CD14-positive monocyte (primary cell): ENCODE results near the gene KIF17. TPM values are rescaled to one million over a fixed set of nuclear protein-coding genes. Genes with fewer than 3 reads are reported as not detected.

ENCODE experiments used
- DNase-seq, 3 donors: peaks; one replicate each; pipeline ENCODE4 v3.0.0-alpha.2; 2011 to 2022
- H2AFZ ChIP-seq: 2 replicates; pipeline ENCODE4 v1.6.0; 2012; ENCODE audit warnings: mild to moderate bottlenecking, low read depth, low read length, inconsistent platforms; ENCODE audit not compliant: insufficient read depth, poor library complexity, severe bottlenecking
- H3K27ac ChIP-seq, 2 donors: 1 replicate in 1 of 2; 2 replicates in 1 of 2; pipeline ENCODE4 v1.5.1; 2012 to 2013; ENCODE audit warnings: low read length in 2 of 2, control low read depth in 1 of 2, inconsistent platforms in 1 of 2, low read depth in 1 of 2, mild to moderate bottlenecking in 1 of 2
- H3K27me3 ChIP-seq, 2 donors: one replicate each; pipeline versions ENCODE4 v1.6.0 to v1.6.1; 2011 to 2013; ENCODE audit warnings: low read length in 2 of 2; ENCODE audit not compliant: control insufficient read depth in 2 of 2, insufficient read depth in 2 of 2
- H3K36me3 ChIP-seq, 2 donors: replicated peaks in 1 of 2; 1 replicate in 1 of 2; 2 replicates in 1 of 2; pipeline versions ENCODE4 v1.5.1 to v1.6.1; 2012 to 2013; ENCODE audit warnings: low read length in 2 of 2, control low read depth in 1 of 2, inconsistent platforms in 1 of 2, mild to moderate bottlenecking in 1 of 2; ENCODE audit not compliant: insufficient read depth in 2 of 2, control insufficient read depth in 1 of 2
- H3K4me1 ChIP-seq, 2 donors: 1 replicate in 1 of 2; 2 replicates in 1 of 2; pipeline versions ENCODE4 v1.5.1 to v1.6.1; 2012 to 2013; ENCODE audit warnings: low read length in 2 of 2, control low read depth in 1 of 2, inconsistent platforms in 1 of 2, mild to moderate bottlenecking in 1 of 2, moderate library complexity in 1 of 2; ENCODE audit not compliant: insufficient read depth in 2 of 2, control insufficient read depth in 1 of 2
- H3K4me2 ChIP-seq: replicated peaks from 2 replicates; pipeline ENCODE3; 2012; ENCODE audit warnings: low read length, moderate library complexity, mild to moderate bottlenecking; ENCODE audit not compliant: poor library complexity, severe bottlenecking; ENCODE audit errors: extremely low read depth
- H3K4me3 ChIP-seq, 3 experiments: fragments of 200-600 bp in 1 of 3; sonication (generic) in 1 of 3; replicated peaks in 1 of 3; 1 replicate in 2 of 3; 2 replicates in 1 of 3; pipeline ENCODE4 v1.5.1; 2011 to 2013; ENCODE audit warnings: low read length in 3 of 3, mild to moderate bottlenecking in 3 of 3, control low read depth in 2 of 3, low read depth in 2 of 3, inconsistent platforms in 1 of 3, moderate library complexity in 1 of 3
- H3K79me2 ChIP-seq: 2 replicates; pipeline ENCODE4 v1.6.0; 2012; ENCODE audit warnings: mild to moderate bottlenecking, control low read depth, inconsistent platforms, low read length, moderate library complexity; ENCODE audit not compliant: insufficient read depth
- H3K9ac ChIP-seq: 2 replicates; pipeline ENCODE4 v1.6.0; 2017; ENCODE audit warnings: low read length, mild to moderate bottlenecking; ENCODE audit not compliant: insufficient read depth, poor library complexity, severe bottlenecking
- H3K9me3 ChIP-seq, 2 donors: replicated peaks in 1 of 2; 1 replicate in 1 of 2; 2 replicates in 1 of 2; pipeline versions ENCODE4 v1.5.1 to v1.6.1; 2012 to 2013; ENCODE audit warnings: low read length in 2 of 2, control low read depth in 1 of 2; ENCODE audit not compliant: control insufficient read depth in 1 of 2, insufficient read depth in 1 of 2
- H4K20me1 ChIP-seq: 2 replicates; pipeline ENCODE4 v1.6.0; 2012; ENCODE audit warnings: mild to moderate bottlenecking, low read length, control low read depth, moderate library complexity; ENCODE audit not compliant: insufficient read depth
- H3K27ac Mint-ChIP-seq, 7 donors: one replicate each; pipeline ENCODE4 v1.8.0; 2020; ENCODE audit warnings: mild to moderate bottlenecking in 7 of 7, mixed read lengths in 7 of 7, moderate library complexity in 6 of 7, inconsistent platforms in 2 of 7
- H3K27me3 Mint-ChIP-seq, 3 donors: one replicate each; pipeline ENCODE4 v1.8.0; 2021 to 2022; ENCODE audit warnings: low read depth in 3 of 3, mild to moderate bottlenecking in 3 of 3, mixed read lengths in 3 of 3, moderate library complexity in 3 of 3, inconsistent platforms in 1 of 3
- H3K36me3 Mint-ChIP-seq, 2 donors: one replicate each; pipeline ENCODE4 v1.8.0; 2020; ENCODE audit warnings: mixed read lengths in 2 of 2, inconsistent platforms in 1 of 2, mild to moderate bottlenecking in 1 of 2
- H3K4me1 Mint-ChIP-seq: one replicate; pipeline ENCODE4 v1.8.0; 2020; ENCODE audit warnings: mild to moderate bottlenecking, mixed read lengths
- H3K4me3 Mint-ChIP-seq, 2 donors: one replicate each; pipeline ENCODE4 v1.8.0; 2020; ENCODE audit warnings: mild to moderate bottlenecking in 2 of 2, mixed read lengths in 2 of 2, moderate library complexity in 1 of 2
- H3K9me3 Mint-ChIP-seq, 7 donors: one replicate each; pipeline ENCODE4 v1.8.0; 2020 to 2022; ENCODE audit warnings: mixed read lengths in 7 of 7, mild to moderate bottlenecking in 6 of 7, moderate library complexity in 6 of 7, inconsistent platforms in 2 of 7
- WGBS: methylation state at CpG from one replicate; pipeline ENCODE4 v1.1.5; 2013; ENCODE audit warnings: missing lambda C conversion rate; ENCODE audit not compliant: insufficient coverage; 5-methylcytosine and 5-hydroxymethylcytosine counted together
- intact Hi-C, 2 donors: fragments of 100-400 bp; cut with micrococcal nuclease; formaldehyde crosslinking; loops; one replicate each; pipeline versions ENCODE4 v1.15.0 to v1.15.1; 2023
- polyA plus RNA-seq, 3 donors: library from polyadenylated mRNA; depleted of rRNA in 1 of 3; unstranded in 2 of 3; stranded (reverse) in 1 of 3; fragments of 300-500 nt in 2 of 3; fragments of >200 nt in 1 of 3; fragmentation: Illumina TruSeq in 2 of 3; gene quantifications; 1 replicate in 2 of 3; 2 replicates in 1 of 3; pipeline ENCODE4 v1.2.3, GENCODE V29; 2012 to 2021
- TF ChIP-seq, protein P1 (sequence below): fragments of 200-600 bp; IDR thresholded peaks from one replicate; pipeline ENCODE4 v1.8.0; 2022; ENCODE audit warnings: antibody characterized with exemption, mild to moderate bottlenecking

The KIF17 gene
- polyA plus RNA-seq, 3 donors = 0.16 TPM; not detected in 2

DNA sequence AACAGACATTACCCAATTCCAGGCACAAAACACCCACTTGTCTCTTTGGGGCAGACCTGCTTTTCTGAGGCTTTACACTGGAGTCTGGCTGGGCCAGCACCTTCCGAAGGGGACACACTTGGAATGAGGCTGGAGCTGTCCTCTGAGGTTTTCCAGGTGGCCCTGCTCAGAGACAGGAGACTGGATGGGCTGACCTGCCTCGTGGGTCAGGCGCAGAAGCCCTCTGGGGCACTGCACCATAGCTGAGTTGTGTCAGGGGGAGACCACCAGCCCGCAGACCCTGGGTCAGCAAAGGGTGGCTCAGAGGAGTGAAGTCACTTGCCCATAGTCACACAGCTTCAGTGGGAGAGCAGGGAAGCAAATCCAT is 12.9 kb upstream of the KIF17 start:
- peaks cover 19 to 25% of the 10 kb centered on the region in 2 donors for H3K4me1 ChIP-seq
- DNase-seq = no peak
- H3K27ac ChIP-seq = no peak overlapping the region
- 55% methylated on average over 4 of the region's 4 CpGs for WGBS
- H3K4me3 ChIP-seq = no peak overlapping the region
- TF ChIP-seq, protein P1, sequence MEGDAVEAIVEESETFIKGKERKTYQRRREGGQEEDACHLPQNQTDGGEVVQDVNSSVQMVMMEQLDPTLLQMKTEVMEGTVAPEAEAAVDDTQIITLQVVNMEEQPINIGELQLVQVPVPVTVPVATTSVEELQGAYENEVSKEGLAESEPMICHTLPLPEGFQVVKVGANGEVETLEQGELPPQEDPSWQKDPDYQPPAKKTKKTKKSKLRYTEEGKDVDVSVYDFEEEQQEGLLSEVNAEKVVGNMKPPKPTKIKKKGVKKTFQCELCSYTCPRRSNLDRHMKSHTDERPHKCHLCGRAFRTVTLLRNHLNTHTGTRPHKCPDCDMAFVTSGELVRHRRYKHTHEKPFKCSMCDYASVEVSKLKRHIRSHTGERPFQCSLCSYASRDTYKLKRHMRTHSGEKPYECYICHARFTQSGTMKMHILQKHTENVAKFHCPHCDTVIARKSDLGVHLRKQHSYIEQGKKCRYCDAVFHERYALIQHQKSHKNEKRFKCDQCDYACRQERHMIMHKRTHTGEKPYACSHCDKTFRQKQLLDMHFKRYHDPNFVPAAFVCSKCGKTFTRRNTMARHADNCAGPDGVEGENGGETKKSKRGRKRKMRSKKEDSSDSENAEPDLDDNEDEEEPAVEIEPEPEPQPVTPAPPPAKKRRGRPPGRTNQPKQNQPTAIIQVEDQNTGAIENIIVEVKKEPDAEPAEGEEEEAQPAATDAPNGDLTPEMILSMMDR = no peak
- H2AFZ ChIP-seq = no peak overlapping the region
- no peak overlapping the region for H3K27ac Mint-ChIP-seq
- H3K79me2 ChIP-seq = no peaks in the 10 kb centered on the region
- H3K9me3 Mint-ChIP-seq = peaks cover 0 to 18% (median 4%) of the 10 kb centered on the region in 7 donors
- H3K27me3 ChIP-seq = peaks cover 26 to 55% of the 10 kb centered on the region in 2 donors
- peaks cover 3 to 4% of the 10 kb centered on the region in 2 donors for H3K36me3 Mint-ChIP-seq
- H3K9me3 ChIP-seq = peaks cover 0 to 11% of the 10 kb centered on the region in 2 donors
- H3K27me3 Mint-ChIP-seq = peaks cover 48 to 61% (median 61%) of the 10 kb centered on the region in 3 donors
- H3K4me3 Mint-ChIP-seq = peak overlapping the region in 1 of 2 donors; percentile 88
- peaks cover 23% of the 10 kb centered on the region for H3K4me1 Mint-ChIP-seq
- no peaks in the 10 kb centered on the region for H4K20me1 ChIP-seq
- H3K9ac ChIP-seq = no peak overlapping the region
- intact Hi-C loops = loop anchor here in 1 of 2 donors (5.0 to 10.0 kb wide), 3 partner anchors 33 to 156 kb away; partner anchors contain the start of gene HP1BP3
- no peak overlapping the region for H3K4me2 ChIP-seq
- H3K36me3 ChIP-seq = peaks cover 0 to 5% of the 10 kb centered on the region in 2 donors

DNA sequence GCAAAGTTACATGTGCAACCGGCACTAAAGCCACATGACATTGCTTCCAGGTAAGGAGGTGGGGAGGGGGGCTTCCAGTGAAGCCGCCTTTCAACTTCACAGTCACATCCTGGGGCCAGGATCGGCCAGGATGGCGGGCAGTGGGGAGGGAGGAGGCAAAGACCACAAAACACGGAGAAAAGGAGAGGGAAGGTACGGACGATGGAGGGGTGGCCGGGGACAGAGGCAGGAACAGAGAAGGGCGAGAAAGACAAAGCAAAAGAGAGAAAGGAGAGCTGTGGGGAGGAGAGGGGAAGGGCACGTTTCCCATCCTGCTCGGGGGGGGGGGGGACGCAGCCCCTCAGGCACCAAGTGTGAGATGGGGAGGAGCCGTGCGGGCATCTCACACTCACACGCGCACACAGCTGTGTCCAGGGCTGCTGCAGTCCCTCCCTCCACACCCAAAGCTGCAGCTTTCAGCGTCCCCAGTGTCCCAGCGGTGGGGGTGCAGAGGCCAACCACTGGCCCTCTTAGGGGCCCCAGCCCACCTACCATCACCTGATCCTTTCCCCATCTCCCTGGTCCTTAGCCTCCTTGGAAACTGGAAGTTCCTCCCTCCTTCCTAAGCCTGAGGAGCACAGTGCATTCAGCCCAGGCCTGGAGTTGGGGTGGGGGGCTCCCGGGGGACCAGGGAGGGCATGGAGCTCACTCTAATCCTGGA is 12.3 kb upstream of the KIF17 start:
- H3K4me1 ChIP-seq = peaks cover 19 to 25% of the 10 kb centered on the region in 2 donors
- TF ChIP-seq, protein P1 = no peak
- no peak overlapping the region for H3K27ac ChIP-seq
- Mint-ChIP-seq H3K27me3 (peaks cover 48 to 61% (median 61%) of the 10 kb centered on the region in 3 donors), H3K4me3 (peak overlapping the region in 1 of 2 donors; percentile 88), H3K36me3 (peaks cover 0 to 2% of the 10 kb centered on the region in 2 donors), H3K27ac (no peak overlapping the region), H3K4me1 (peaks cover 23% of the 10 kb centered on the region), H3K9me3 (peaks cover 0 to 18% (median 4%) of the 10 kb centered on the region in 7 donors)
- H3K79me2 ChIP-seq = no peaks in the 10 kb centered on the region
- 26% methylated on average over 7 of the region's 19 CpGs for WGBS
- H2AFZ ChIP-seq = no peak overlapping the region
- peaks cover 26 to 55% of the 10 kb centered on the region in 2 donors for H3K27me3 ChIP-seq
- peaks cover 0 to 11% of the 10 kb centered on the region in 2 donors for H3K9me3 ChIP-seq
- H3K4me2 ChIP-seq = no peak overlapping the region
- no peaks in the 10 kb centered on the region for H3K36me3 ChIP-seq
- no peak overlapping the region for H3K4me3 ChIP-seq
- no peaks in the 10 kb centered on the region for H4K20me1 ChIP-seq
- H3K9ac ChIP-seq = no peak overlapping the region
- DNase-seq = no peak
- intact Hi-C loops = loop anchor here in 1 of 2 donors (5.0 to 10.0 kb wide), 3 partner anchors 33 to 155 kb away; partner anchors contain the start of gene HP1BP3
